Measurements from ENCODE around the gene SMYD5.

- TF ChIP-seq, protein P1, sequence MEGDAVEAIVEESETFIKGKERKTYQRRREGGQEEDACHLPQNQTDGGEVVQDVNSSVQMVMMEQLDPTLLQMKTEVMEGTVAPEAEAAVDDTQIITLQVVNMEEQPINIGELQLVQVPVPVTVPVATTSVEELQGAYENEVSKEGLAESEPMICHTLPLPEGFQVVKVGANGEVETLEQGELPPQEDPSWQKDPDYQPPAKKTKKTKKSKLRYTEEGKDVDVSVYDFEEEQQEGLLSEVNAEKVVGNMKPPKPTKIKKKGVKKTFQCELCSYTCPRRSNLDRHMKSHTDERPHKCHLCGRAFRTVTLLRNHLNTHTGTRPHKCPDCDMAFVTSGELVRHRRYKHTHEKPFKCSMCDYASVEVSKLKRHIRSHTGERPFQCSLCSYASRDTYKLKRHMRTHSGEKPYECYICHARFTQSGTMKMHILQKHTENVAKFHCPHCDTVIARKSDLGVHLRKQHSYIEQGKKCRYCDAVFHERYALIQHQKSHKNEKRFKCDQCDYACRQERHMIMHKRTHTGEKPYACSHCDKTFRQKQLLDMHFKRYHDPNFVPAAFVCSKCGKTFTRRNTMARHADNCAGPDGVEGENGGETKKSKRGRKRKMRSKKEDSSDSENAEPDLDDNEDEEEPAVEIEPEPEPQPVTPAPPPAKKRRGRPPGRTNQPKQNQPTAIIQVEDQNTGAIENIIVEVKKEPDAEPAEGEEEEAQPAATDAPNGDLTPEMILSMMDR (IDR thresholded peaks at IDR 0.05) = no peak
- no peak for TF ChIP-seq ZFX (IDR thresholded peaks at IDR 0.05; ENCODE audit: borderline replicate concordance)
Measured at GRCh38 chr2:73223821-73224220, 9.8 kb downstream of the SMYD5 start.
